Panc1 (cell line): ENCODE measurements around the gene TTC5. TPM values are rescaled to one million over a fixed set of nuclear protein-coding genes. Genes with fewer than 3 reads are reported as not detected.

ENCODE experiments used
- ATAC-seq: fragments of 200-7000 bp; cut with Tn5 transposase; 2 replicates; pipeline ENCODE4 v1.9.1; 2020; ENCODE audit warnings: mild to moderate bottlenecking, moderate library complexity
- BruUV-seq: library from RNA; stranded (reverse); fragments of 400-500 nt; replicated peaks from 2 replicates; lab custom pipeline; 2021; lab: Mats Ljungman, UMichigan
- CTCF ChIA-PET: fragments of 300-600 bp; sonication (Branson Sonifier 250); formaldehyde crosslinking; loops from one replicate; lab custom pipeline; 2022; ENCODE audit warnings: antibody characterized with exemption; lab: Charles Lee
- POLR2A ChIA-PET: fragments of 300-600 bp; sonication (Branson Sonifier 250); formaldehyde crosslinking; loops from one replicate; lab custom pipeline; 2022; ENCODE audit warnings: antibody characterized with exemption; lab: Charles Lee
- DNase-seq: peaks from one replicate; pipeline ENCODE4 v3.0.0-alpha.2; 2010; ENCODE audit warnings: low read depth, low spot score
- H3K27ac ChIP-seq: 2 replicates; pipeline ENCODE4 v1.5.1; 2011; ENCODE audit warnings: mild to moderate bottlenecking, low read length, inconsistent platforms
- H3K27me3 ChIP-seq: fragments of 200-500 bp; sonication (Bioruptor generic); 2 replicates; pipeline ENCODE4 v1.6.0; 2014; ENCODE audit warnings: low read length, inconsistent platforms; ENCODE audit not compliant: control insufficient read depth, insufficient read depth
- H3K36me3 ChIP-seq: fragments of 200-500 bp; sonication (Bioruptor generic); 2 replicates; pipeline ENCODE4 v1.5.1; 2014; ENCODE audit warnings: inconsistent platforms, mild to moderate bottlenecking, low read length, moderate library complexity; ENCODE audit not compliant: control insufficient read depth, insufficient read depth
- H3K4me1 ChIP-seq: 2 replicates; pipeline ENCODE4 v1.5.1; 2011; ENCODE audit warnings: inconsistent platforms, mild to moderate bottlenecking, low read length, moderate library complexity; ENCODE audit not compliant: control insufficient read depth, insufficient read depth
- H3K4me3 ChIP-seq, 2 experiments: 2 replicates each; pipeline ENCODE4 v1.5.1; 2011 to 2012; ENCODE audit warnings: low read depth in 2 of 2, low read length in 2 of 2, mild to moderate bottlenecking in 2 of 2, inconsistent platforms in 1 of 2, moderate library complexity in 1 of 2
- H3K9me3 ChIP-seq: fragments of 200-500 bp; sonication (Bioruptor generic); 2 replicates; pipeline ENCODE4 v1.5.1; 2014; ENCODE audit warnings: low read depth, mild to moderate bottlenecking, inconsistent platforms, low read length, moderate library complexity; ENCODE audit not compliant: control insufficient read depth, insufficient read depth
- POLR2AphosphoS5 ChIP-seq: IDR thresholded peaks from 2 replicates; pipeline ENCODE4 v1.6.1; 2012; ENCODE audit warnings: mild to moderate bottlenecking, low read depth, low read length, moderate library complexity
- SIN3A ChIP-seq: IDR thresholded peaks from 2 replicates; pipeline ENCODE4 v1.6.1; 2012; ENCODE audit warnings: low read depth, mild to moderate bottlenecking, low read length, moderate library complexity, borderline replicate concordance; ENCODE audit not compliant: insufficient read depth
- TCF7L2 ChIP-seq: IDR thresholded peaks from 2 replicates; pipeline ENCODE4 v1.6.1; 2011; ENCODE audit warnings: mild to moderate bottlenecking, low read depth, low read length, inconsistent platforms
- in situ Hi-C: cut with HindIII; loops from 2 replicates; pipeline ENCODE4 v1.10.0; 2016; ENCODE audit warnings: low sequenced_read_pairs, low pct_unique_long_range_greater_than_20kb
- intact Hi-C: fragments of 100-400 bp; cut with micrococcal nuclease; formaldehyde crosslinking; loops from one replicate; pipeline ENCODE4 v1.10.0; 2022; ENCODE audit not compliant: unreplicated experiment
- total RNA-seq: library from RNA; stranded (reverse); gene quantifications from one replicate; pipeline ENCODE4 v1.2.1, GENCODE V29; 2021; ENCODE audit not compliant: unreplicated experiment
- TF ChIP-seq, protein P1 (sequence below), 2 experiments: IDR thresholded peaks; 2 replicates each; pipeline ENCODE4 v1.6.1; 2011 to 2012; ENCODE audit warnings: low read depth in 2 of 2, control low read depth in 1 of 2, low read length in 1 of 2, mild to moderate bottlenecking in 1 of 2, moderate library complexity in 1 of 2; ENCODE audit not compliant: insufficient read depth in 1 of 2
- TF ChIP-seq, protein P2 (sequence below): fragments of 450-650 bp; IDR thresholded peaks from 2 replicates; pipeline ENCODE4 v1.5.1; 2017; ENCODE audit warnings: mild to moderate bottlenecking

Gene TTC5
- total RNA-seq, 1 experiment from 2014 or later = 10.0 TPM

DNA sequence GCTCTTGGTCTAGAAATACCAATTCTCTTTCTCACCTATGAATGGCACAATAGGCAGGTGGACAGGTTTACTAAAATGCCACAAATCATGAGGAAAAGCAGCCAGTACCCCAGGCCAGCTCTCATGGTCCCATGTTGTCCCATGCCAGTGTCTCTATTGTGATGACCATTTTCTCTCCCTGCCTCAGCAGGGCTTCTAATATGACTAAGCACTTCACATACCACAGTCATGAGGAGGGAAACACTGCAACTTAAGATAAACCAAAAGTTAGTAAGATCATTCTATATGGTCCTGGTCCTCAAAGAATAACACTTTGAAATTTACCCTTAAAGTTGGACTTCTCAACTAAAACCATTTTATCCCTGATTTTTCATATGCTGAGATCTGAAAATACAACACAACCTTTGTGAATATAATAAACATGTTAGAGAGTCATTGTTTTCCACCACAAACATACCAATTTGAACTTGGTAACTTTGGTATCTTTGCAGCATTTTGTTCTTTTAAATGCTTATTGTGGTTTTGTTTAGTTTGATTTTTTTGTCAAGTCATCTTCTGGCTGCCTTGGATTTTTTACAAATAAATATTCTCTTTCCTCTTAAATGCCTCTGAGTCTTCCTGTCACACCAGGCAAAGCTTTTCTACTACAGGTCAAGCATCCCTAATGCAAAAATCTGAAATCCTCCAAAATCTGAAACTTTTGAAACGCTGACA lies 3.6 kb downstream of the TTC5 start:
- ChIA-PET POLR2A (no interaction called here), CTCF (no interaction called here)
- peaks cover 3% of the 10 kb centered on the region; the same call in 1 of the 2 replicates for H3K4me1 ChIP-seq
- no peak overlapping the region for H3K27ac ChIP-seq
- no TSS peak for BruUV-seq
- in situ Hi-C loops = no loop called here
- H3K9me3 ChIP-seq = no peaks in the 10 kb centered on the region
- H3K4me3 ChIP-seq = no peak overlapping the region
- ATAC-seq (no peak), DNase-seq (no peak)
- H3K27me3 ChIP-seq = no peaks in the 10 kb centered on the region
- H3K36me3 ChIP-seq = no peaks in the 10 kb centered on the region; the same call in 1 of the 2 replicates
- intact Hi-C loops = no loop called here
- no peak for TF ChIP-seq SIN3A

DNA sequence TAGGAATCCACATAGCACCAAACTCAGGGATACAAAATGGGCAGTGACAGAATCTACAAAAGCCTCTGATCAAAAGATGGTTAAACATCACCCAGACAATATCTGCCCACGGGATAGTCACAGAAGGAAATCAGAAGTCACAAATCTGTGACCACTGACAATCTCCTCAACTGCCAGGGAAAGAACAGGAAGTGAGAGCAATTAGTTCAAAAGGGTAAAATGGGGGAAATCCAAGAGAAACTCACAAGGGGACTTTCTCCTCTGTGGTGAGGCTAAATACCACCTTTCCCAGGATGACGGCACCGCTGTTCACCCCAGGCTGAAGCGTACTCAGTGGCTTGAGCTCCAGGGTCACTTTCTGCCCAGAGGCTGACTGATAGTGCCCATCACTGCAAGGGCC lies 10.7 kb downstream of the TTC5 start:
- ChIA-PET POLR2A (no interaction called here), CTCF (interaction anchor here (0.7 kb wide), 1 partner anchor 498 kb away, joined by 6 read pairs; no protein-coding TSS in a partner anchor)
- H3K27me3 ChIP-seq = no peaks in the 10 kb centered on the region
- H3K36me3 ChIP-seq = no peaks in the 10 kb centered on the region; the same call in none of the 2 replicates
- no peaks in the 10 kb centered on the region for H3K4me1 ChIP-seq
- in situ Hi-C loops (no loop called here), intact Hi-C loops (no loop called here)
- DNase-seq (no peak), ATAC-seq (no peak)
- no peak overlapping the region for H3K27ac ChIP-seq
- H3K9me3 ChIP-seq = no peaks in the 10 kb centered on the region
- TF ChIP-seq POLR2AphosphoS5 (no peak), TCF7L2 (no peak), SIN3A (no peak)
- TF ChIP-seq, protein P1, sequence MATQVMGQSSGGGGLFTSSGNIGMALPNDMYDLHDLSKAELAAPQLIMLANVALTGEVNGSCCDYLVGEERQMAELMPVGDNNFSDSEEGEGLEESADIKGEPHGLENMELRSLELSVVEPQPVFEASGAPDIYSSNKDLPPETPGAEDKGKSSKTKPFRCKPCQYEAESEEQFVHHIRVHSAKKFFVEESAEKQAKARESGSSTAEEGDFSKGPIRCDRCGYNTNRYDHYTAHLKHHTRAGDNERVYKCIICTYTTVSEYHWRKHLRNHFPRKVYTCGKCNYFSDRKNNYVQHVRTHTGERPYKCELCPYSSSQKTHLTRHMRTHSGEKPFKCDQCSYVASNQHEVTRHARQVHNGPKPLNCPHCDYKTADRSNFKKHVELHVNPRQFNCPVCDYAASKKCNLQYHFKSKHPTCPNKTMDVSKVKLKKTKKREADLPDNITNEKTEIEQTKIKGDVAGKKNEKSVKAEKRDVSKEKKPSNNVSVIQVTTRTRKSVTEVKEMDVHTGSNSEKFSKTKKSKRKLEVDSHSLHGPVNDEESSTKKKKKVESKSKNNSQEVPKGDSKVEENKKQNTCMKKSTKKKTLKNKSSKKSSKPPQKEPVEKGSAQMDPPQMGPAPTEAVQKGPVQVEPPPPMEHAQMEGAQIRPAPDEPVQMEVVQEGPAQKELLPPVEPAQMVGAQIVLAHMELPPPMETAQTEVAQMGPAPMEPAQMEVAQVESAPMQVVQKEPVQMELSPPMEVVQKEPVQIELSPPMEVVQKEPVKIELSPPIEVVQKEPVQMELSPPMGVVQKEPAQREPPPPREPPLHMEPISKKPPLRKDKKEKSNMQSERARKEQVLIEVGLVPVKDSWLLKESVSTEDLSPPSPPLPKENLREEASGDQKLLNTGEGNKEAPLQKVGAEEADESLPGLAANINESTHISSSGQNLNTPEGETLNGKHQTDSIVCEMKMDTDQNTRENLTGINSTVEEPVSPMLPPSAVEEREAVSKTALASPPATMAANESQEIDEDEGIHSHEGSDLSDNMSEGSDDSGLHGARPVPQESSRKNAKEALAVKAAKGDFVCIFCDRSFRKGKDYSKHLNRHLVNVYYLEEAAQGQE (IDR thresholded peaks at IDR 0.05; ENCODE audit: insufficient read depth in 1 of 2, low read depth in 2 of 2, low read length in 1 of 2) = no peak
- TF ChIP-seq, protein P2, sequence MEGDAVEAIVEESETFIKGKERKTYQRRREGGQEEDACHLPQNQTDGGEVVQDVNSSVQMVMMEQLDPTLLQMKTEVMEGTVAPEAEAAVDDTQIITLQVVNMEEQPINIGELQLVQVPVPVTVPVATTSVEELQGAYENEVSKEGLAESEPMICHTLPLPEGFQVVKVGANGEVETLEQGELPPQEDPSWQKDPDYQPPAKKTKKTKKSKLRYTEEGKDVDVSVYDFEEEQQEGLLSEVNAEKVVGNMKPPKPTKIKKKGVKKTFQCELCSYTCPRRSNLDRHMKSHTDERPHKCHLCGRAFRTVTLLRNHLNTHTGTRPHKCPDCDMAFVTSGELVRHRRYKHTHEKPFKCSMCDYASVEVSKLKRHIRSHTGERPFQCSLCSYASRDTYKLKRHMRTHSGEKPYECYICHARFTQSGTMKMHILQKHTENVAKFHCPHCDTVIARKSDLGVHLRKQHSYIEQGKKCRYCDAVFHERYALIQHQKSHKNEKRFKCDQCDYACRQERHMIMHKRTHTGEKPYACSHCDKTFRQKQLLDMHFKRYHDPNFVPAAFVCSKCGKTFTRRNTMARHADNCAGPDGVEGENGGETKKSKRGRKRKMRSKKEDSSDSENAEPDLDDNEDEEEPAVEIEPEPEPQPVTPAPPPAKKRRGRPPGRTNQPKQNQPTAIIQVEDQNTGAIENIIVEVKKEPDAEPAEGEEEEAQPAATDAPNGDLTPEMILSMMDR = no peak
- BruUV-seq = no TSS peak
- no peak overlapping the region for H3K4me3 ChIP-seq

DNA sequence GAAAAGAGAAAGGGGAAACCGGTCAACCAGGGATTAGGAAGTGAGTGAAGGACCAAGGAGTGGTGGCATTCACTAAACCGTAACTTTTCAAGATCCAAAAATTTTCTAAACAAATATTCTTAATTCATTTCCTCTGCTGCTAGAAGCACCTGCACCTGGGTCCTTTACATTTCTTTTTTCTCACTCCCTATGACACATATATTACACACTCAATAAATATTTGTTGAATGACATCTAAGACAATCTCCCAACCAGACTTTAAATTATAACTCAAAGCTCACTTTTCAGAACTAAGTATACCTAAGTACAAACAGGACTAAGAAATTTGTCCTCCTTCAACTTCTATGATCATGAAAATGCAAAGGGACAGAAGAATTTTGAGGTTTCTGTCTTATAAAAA lies 11.1 kb downstream of the TTC5 start:
- BruUV-seq = no TSS peak
- Histone ChIP-seq H3K36me3 (no peaks in the 10 kb centered on the region; the same call in none of the 2 replicates), H3K27me3 (no peaks in the 10 kb centered on the region), H3K9me3 (no peaks in the 10 kb centered on the region), H3K27ac (no peak overlapping the region), H3K4me1 (no peaks in the 10 kb centered on the region), H3K4me3 (no peak overlapping the region)
- ATAC-seq = no peak
- CTCF ChIA-PET = no interaction called here
- intact Hi-C loops = no loop called here
- in situ Hi-C loops = no loop called here
- POLR2A ChIA-PET = no interaction called here
- DNase-seq = no peak
- TF ChIP-seq, protein P1 (IDR thresholded peaks at IDR 0.05; ENCODE audit: insufficient read depth in 1 of 2, low read depth in 2 of 2, low read length in 1 of 2) = no peak
- TF ChIP-seq, protein P2 = no peak
- TF ChIP-seq POLR2AphosphoS5 (no peak), SIN3A (no peak), TCF7L2 (no peak)
